Measurements from ENCODE around the gene ZNF592.

The ZNF592 gene

GRCh38 chr15:84736375-84736774 is 12.0 kb upstream of the ZNF592 start:
- H3F3A ChIP-seq (ENCODE audit: insufficient read depth, low read length): peaks cover 4% of the 10 kb centered on the region; the same call in 1 of the 2 replicates
- peak overlapping the region; percentile 91 for H3K27ac ChIP-seq (ENCODE audit: low read depth, low read length, poor library complexity, severe bottlenecking)
- no peaks in the 10 kb centered on the region for H3K27me3 ChIP-seq (ENCODE audit: insufficient read depth, low read length)
- TF ChIP-seq CTCF (IDR thresholded peaks at IDR 0.05; ENCODE audit: low read length): no peak
- TF ChIP-seq EZH2 (IDR thresholded peaks at IDR 0.05; ENCODE audit: borderline replicate concordance, low read length): no peak
- H3K9me2 ChIP-seq (ENCODE audit: low read depth, low read length): no peaks in the 10 kb centered on the region
- H3K9ac ChIP-seq (ENCODE audit: low read length): no peak overlapping the region
- H2AFZ ChIP-seq (ENCODE audit: low read length): no peak overlapping the region
- H3K9me3 ChIP-seq (ENCODE audit: low read length): no peaks in the 10 kb centered on the region
- no peaks in the 10 kb centered on the region for H3K36me3 ChIP-seq (ENCODE audit: insufficient read depth, low read length)
- no peak overlapping the region for H3K4me2 ChIP-seq (ENCODE audit: low read length)
- peaks cover 31% of the 10 kb centered on the region for H3K4me1 ChIP-seq (ENCODE audit: insufficient read depth, low read length, severe bottlenecking)
- H3K79me2 ChIP-seq (ENCODE audit: insufficient read depth, low read length): no peaks in the 10 kb centered on the region
- no peaks in the 10 kb centered on the region for H4K20me1 ChIP-seq (ENCODE audit: insufficient read depth, low read length)
- no peak overlapping the region for H3K4me3 ChIP-seq (ENCODE audit: low read depth, low read length, poor library complexity, severe bottlenecking)

- Histone ChIP-seq H3K9me2 (ENCODE audit: low read depth, low read length) (no peaks in the 10 kb centered on the region), H2AFZ (ENCODE audit: low read length) (no peak overlapping the region), H3F3A (ENCODE audit: insufficient read depth, low read length) (peaks cover 4% of the 10 kb centered on the region; the same call in 1 of the 2 replicates), H3K4me3 (ENCODE audit: low read depth, low read length, poor library complexity, severe bottlenecking) (no peak overlapping the region), H3K9me3 (ENCODE audit: low read length) (no peaks in the 10 kb centered on the region), H3K36me3 (ENCODE audit: insufficient read depth, low read length) (no peaks in the 10 kb centered on the region), H3K79me2 (ENCODE audit: insufficient read depth, low read length) (no peaks in the 10 kb centered on the region), H4K20me1 (ENCODE audit: insufficient read depth, low read length) (no peaks in the 10 kb centered on the region), H3K27me3 (ENCODE audit: insufficient read depth, low read length) (no peaks in the 10 kb centered on the region), H3K4me1 (ENCODE audit: insufficient read depth, low read length, severe bottlenecking) (peaks cover 31% of the 10 kb centered on the region), H3K27ac (ENCODE audit: low read depth, low read length, poor library complexity, severe bottlenecking) (peak overlapping the region; percentile 91), H3K4me2 (ENCODE audit: low read length) (no peak overlapping the region), H3K9ac (ENCODE audit: low read length) (no peak overlapping the region)
- TF ChIP-seq EZH2 (IDR thresholded peaks at IDR 0.05; ENCODE audit: borderline replicate concordance, low read length) (no peak), CTCF (IDR thresholded peaks at IDR 0.05; ENCODE audit: low read length) (no peak)
These were observed 11.4 kb upstream of the ZNF592 start for GRCh38 chr15:84737005-84737404.

GRCh38 chr15:84740691-84741090 is 7.7 kb upstream of the ZNF592 start:
- Histone ChIP-seq H3K4me3 (ENCODE audit: low read depth, low read length, poor library complexity, severe bottlenecking) (no peak overlapping the region), H3K79me2 (ENCODE audit: insufficient read depth, low read length) (no peaks in the 10 kb centered on the region), H3K4me2 (ENCODE audit: low read length) (no peak overlapping the region), H3K27me3 (ENCODE audit: insufficient read depth, low read length) (no peaks in the 10 kb centered on the region), H3K9ac (ENCODE audit: low read length) (no peak overlapping the region), H3F3A (ENCODE audit: insufficient read depth, low read length) (peaks cover 4% of the 10 kb centered on the region; the same call in 1 of the 2 replicates), H2AFZ (ENCODE audit: low read length) (no peak overlapping the region), H3K36me3 (ENCODE audit: insufficient read depth, low read length) (no peaks in the 10 kb centered on the region), H3K9me3 (ENCODE audit: low read length) (no peaks in the 10 kb centered on the region), H3K4me1 (ENCODE audit: insufficient read depth, low read length, severe bottlenecking) (peaks cover 9% of the 10 kb centered on the region), H3K9me2 (ENCODE audit: low read depth, low read length) (no peaks in the 10 kb centered on the region), H3K27ac (ENCODE audit: low read depth, low read length, poor library complexity, severe bottlenecking) (no peak overlapping the region), H4K20me1 (ENCODE audit: insufficient read depth, low read length) (no peaks in the 10 kb centered on the region)
- no peak for TF ChIP-seq EZH2 (IDR thresholded peaks at IDR 0.05; ENCODE audit: borderline replicate concordance, low read length)
- TF ChIP-seq CTCF (IDR thresholded peaks at IDR 0.05; ENCODE audit: low read length): no peak

All from OCI-LY1 (cell line).